MM.1S (cell line): ENCODE measurements around the gene TASP1.

ENCODE experiments used
- DNase-seq: peaks from one replicate; pipeline ENCODE4 v3.0.0-alpha.2; 2015
- H2AFZ ChIP-seq: fragments of 300-600 bp; sonication (generic); 2 replicates; pipeline ENCODE4 v1.6.0; 2016; ENCODE audit warnings: antibody characterized with exemption, low read length
- H3F3A ChIP-seq: fragments of 300-600 bp; sonication (generic); 2 replicates; pipeline ENCODE4 v1.6.1; 2016; ENCODE audit warnings: mild to moderate bottlenecking, antibody characterized with exemption, low read length, moderate library complexity, mixed read lengths; ENCODE audit not compliant: insufficient read depth
- H3K27ac ChIP-seq: fragments of 300-600 bp; sonication (generic); 2 replicates; pipeline ENCODE4 v1.5.1; 2016; ENCODE audit warnings: mild to moderate bottlenecking, low read length
- H3K27me3 ChIP-seq: fragments of 300-600 bp; sonication (generic); replicated peaks from 2 replicates; pipeline ENCODE4 v1.6.0; 2016; ENCODE audit warnings: low read length; ENCODE audit not compliant: insufficient read depth
- H3K36me3 ChIP-seq: fragments of 300-600 bp; sonication (generic); replicated peaks from 2 replicates; pipeline ENCODE4 v1.6.1; 2016; ENCODE audit warnings: mild to moderate bottlenecking, low read length, mixed read lengths; ENCODE audit not compliant: insufficient read depth
- H3K4me1 ChIP-seq: fragments of 300-600 bp; sonication (generic); 2 replicates; pipeline ENCODE4 v1.6.1; 2016; ENCODE audit warnings: low read length, mixed read lengths
- H3K4me2 ChIP-seq: fragments of 300-600 bp; sonication (generic); 2 replicates; pipeline ENCODE4 v1.6.0; 2016; ENCODE audit warnings: low read depth, low read length
- H3K4me3 ChIP-seq: fragments of 300-600 bp; sonication (generic); 2 replicates; pipeline ENCODE4 v1.5.1; 2016; ENCODE audit warnings: low read length, mixed read lengths
- H3K79me2 ChIP-seq: fragments of 300-600 bp; sonication (generic); 2 replicates; pipeline ENCODE4 v1.6.1; 2016; ENCODE audit warnings: mixed run types, low read length, mixed read lengths
- H3K9ac ChIP-seq: fragments of 300-600 bp; sonication (generic); 2 replicates; pipeline ENCODE4 v1.6.1; 2016; ENCODE audit warnings: low read length, mixed read lengths
- H3K9me2 ChIP-seq: fragments of 300-600 bp; sonication (generic); replicated peaks from 2 replicates; pipeline ENCODE4 v1.6.1; 2016; ENCODE audit warnings: mild to moderate bottlenecking, low read length, mixed read lengths; ENCODE audit not compliant: insufficient read depth
- H3K9me3 ChIP-seq: fragments of 300-600 bp; sonication (generic); replicated peaks from 2 replicates; pipeline ENCODE4 v1.6.1; 2016; ENCODE audit warnings: mild to moderate bottlenecking, low read length, mixed read lengths; ENCODE audit not compliant: insufficient read depth
- H4K20me1 ChIP-seq: fragments of 300-600 bp; sonication (generic); 2 replicates; pipeline ENCODE4 v1.6.1; 2016; ENCODE audit warnings: mild to moderate bottlenecking, low read length, moderate library complexity, mixed read lengths; ENCODE audit not compliant: insufficient read depth
- EZH2 ChIP-seq: fragments of 300-600 bp; sonication (generic); optimal IDR thresholded peaks from 2 replicates; pipeline ENCODE3; 2017; ENCODE audit warnings: low read depth, mild to moderate bottlenecking, antibody characterized with exemption, low read length, mixed read lengths
- EZH2phosphoT487 ChIP-seq: fragments of 300-600 bp; sonication (generic); IDR thresholded peaks from 2 replicates; pipeline ENCODE4 v1.6.1; 2018; ENCODE audit warnings: antibody characterized with exemption, low read length
- TF ChIP-seq, protein P1 (sequence below): fragments of 300-600 bp; sonication (generic); IDR thresholded peaks from 2 replicates; pipeline ENCODE4 v1.5.1; 2016; ENCODE audit warnings: antibody characterized with exemption, low read length, mixed read lengths

Gene TASP1

DNA sequence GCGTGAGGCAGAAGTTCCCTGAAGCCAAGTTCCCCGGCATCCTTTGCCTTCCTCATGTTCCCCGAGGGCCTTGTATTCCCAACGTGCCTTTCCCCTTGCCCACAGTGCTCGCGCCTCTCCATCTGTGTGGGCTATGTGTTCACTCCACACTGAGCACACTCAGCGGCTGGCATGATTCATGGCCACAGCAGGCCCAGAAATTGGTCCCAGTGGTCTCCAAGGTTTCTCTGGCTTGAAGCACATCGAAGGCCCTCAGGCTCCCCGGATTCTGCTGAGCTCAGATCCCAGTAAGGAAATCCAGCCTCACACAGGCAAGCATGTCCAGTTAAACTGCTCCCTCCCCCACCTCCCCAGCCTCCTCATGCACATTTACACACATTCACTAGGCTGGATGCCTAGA, 294.1 kb downstream of the TASP1 start:
- Histone ChIP-seq H4K20me1 (no peaks in the 10 kb centered on the region), H3K9ac (no peak overlapping the region), H3F3A (no peaks in the 10 kb centered on the region), H3K4me1 (no peaks in the 10 kb centered on the region), H3K4me3 (no peak overlapping the region), H3K9me2 (no peaks in the 10 kb centered on the region), H3K79me2 (no peaks in the 10 kb centered on the region), H2AFZ (no peak overlapping the region), H3K4me2 (no peak overlapping the region), H3K9me3 (no peaks in the 10 kb centered on the region), H3K27ac (no peak overlapping the region), H3K27me3 (no peaks in the 10 kb centered on the region), H3K36me3 (no peaks in the 10 kb centered on the region)
- TF ChIP-seq, protein P1, sequence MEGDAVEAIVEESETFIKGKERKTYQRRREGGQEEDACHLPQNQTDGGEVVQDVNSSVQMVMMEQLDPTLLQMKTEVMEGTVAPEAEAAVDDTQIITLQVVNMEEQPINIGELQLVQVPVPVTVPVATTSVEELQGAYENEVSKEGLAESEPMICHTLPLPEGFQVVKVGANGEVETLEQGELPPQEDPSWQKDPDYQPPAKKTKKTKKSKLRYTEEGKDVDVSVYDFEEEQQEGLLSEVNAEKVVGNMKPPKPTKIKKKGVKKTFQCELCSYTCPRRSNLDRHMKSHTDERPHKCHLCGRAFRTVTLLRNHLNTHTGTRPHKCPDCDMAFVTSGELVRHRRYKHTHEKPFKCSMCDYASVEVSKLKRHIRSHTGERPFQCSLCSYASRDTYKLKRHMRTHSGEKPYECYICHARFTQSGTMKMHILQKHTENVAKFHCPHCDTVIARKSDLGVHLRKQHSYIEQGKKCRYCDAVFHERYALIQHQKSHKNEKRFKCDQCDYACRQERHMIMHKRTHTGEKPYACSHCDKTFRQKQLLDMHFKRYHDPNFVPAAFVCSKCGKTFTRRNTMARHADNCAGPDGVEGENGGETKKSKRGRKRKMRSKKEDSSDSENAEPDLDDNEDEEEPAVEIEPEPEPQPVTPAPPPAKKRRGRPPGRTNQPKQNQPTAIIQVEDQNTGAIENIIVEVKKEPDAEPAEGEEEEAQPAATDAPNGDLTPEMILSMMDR = no peak
- TF ChIP-seq EZH2phosphoT487 (no peak), EZH2 (no peak)
- DNase-seq = no peak

DNA sequence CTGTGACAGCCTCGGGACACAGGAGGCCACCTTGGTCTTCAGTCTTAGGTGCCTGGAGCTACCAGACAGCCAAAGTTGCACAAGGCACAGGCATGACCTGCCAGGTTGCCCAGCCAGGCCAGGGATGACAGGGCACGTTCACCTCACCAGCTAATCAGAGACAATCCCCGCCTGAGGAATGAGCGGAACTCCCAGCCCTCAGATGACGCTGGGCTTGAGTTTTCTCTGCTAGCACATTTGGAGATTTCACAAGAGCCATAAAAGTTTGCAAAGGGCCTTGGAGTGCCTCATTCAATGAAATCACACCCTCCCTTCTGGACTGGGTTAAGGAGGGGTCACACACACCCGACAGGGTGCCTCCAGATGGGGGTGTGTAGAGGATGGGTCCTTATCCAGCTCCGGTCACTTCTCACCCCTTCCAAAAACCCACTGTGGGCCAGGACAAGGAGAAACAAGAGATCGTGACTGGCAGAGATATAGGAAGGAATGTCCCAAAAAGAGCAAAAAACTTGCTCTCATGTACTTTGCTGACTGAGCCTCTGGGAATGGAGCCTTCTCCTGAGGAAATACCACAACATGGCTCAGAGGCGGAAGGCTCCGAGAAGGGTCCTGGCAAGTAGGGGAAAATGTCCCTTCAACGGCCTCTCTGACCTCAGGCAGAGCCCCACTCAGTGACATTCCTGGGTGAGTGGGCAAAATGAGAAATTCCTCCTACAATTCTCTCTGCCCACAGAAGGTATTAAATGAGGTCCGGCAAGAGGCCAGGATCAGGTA, 296.1 kb downstream of the TASP1 start:
- Histone ChIP-seq H3K27me3 (no peaks in the 10 kb centered on the region), H3K4me1 (no peaks in the 10 kb centered on the region), H3K9me2 (no peaks in the 10 kb centered on the region), H3K79me2 (no peaks in the 10 kb centered on the region), H2AFZ (no peak overlapping the region), H3K27ac (no peak overlapping the region), H3K36me3 (no peaks in the 10 kb centered on the region), H3K9me3 (no peaks in the 10 kb centered on the region), H3F3A (no peaks in the 10 kb centered on the region), H3K4me3 (no peak overlapping the region), H3K4me2 (no peak overlapping the region), H3K9ac (no peak overlapping the region), H4K20me1 (no peaks in the 10 kb centered on the region)
- DNase-seq = no peak
- TF ChIP-seq EZH2 (no peak), EZH2phosphoT487 (no peak)
- TF ChIP-seq, protein P1 = no peak

DNA sequence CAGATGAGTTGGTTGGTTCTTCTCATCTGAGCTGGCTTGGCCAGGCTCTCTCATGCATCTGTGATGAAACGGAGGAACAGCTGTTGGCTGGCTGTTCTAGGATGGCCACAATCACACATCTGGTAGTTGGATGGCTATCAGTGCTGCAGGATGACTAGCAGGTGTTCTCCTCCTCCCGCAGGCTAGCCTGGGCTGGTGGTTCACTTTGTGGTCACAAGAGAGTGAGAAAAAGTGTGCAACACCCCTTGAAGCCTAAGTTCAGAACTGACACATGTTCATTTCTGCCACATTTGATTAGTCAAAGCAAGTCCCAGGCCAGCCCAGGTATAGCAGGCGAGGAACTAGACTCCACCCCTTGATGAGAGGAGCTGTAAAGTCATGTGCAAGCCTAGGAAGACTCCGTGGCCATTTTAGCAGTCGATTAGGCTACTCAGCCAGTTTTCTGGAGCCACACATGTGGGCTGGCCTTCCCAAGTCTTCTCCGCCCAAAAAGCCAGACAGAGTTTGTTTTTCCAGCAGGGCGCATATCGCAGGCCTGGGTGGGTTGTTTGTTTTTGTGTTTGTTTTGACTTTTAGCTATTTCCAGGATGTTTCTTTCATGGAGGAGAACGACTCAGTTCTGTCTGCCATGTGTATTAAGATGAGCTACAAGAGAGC, 296.9 kb downstream of the TASP1 start:
- Histone ChIP-seq H3F3A (no peaks in the 10 kb centered on the region), H3K27ac (no peak overlapping the region), H3K4me1 (no peaks in the 10 kb centered on the region), H3K9me2 (no peaks in the 10 kb centered on the region), H3K9me3 (no peaks in the 10 kb centered on the region), H2AFZ (no peak overlapping the region), H3K36me3 (no peaks in the 10 kb centered on the region), H4K20me1 (no peaks in the 10 kb centered on the region), H3K4me2 (no peak overlapping the region), H3K4me3 (no peak overlapping the region), H3K79me2 (no peaks in the 10 kb centered on the region), H3K27me3 (no peaks in the 10 kb centered on the region), H3K9ac (no peak overlapping the region)
- TF ChIP-seq, protein P1 = no peak
- TF ChIP-seq EZH2 = no peak
- no peak for TF ChIP-seq EZH2phosphoT487
- DNase-seq = no peak
